Pons (tissue), 1 donor: ENCODE data around the gene DOCK1.
A peak's percentile ranks its signal among the peaks of the same experiment; 100 is the strongest.
"Not testable (repeated sequence)": the region's sequence is repeated elsewhere in the genome, so short reads cannot be mapped to it uniquely, and the experiment has no call there.

Experiments used
- DNase-seq: peaks from one replicate; pipeline ENCODE4 v3.0.0-alpha.2; 2016; ENCODE audit warnings: low spot score

Gene DOCK1

DNA sequence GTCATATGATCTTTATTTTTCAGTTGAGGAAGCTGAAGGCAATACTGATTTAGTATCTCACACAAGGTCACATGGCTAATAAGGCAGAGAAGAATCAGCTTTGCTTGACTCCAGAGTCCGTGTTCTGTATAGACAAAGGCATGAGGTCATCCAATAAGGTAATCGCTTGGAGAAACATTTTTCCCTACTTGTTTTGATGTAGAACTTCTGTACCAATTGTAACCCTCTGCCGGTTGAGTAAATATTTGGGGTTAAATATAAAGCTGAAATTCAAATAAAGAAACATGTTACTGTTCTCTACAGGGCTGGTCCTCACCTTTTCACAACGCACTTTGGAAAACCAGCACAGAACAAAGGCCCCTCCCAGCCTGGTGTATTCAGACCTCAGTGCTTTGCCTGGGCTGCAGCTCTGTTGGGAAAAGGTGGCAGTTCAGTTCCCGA, 374.1 kb downstream of the DOCK1 start:
- DNase-seq: no peak

DNA sequence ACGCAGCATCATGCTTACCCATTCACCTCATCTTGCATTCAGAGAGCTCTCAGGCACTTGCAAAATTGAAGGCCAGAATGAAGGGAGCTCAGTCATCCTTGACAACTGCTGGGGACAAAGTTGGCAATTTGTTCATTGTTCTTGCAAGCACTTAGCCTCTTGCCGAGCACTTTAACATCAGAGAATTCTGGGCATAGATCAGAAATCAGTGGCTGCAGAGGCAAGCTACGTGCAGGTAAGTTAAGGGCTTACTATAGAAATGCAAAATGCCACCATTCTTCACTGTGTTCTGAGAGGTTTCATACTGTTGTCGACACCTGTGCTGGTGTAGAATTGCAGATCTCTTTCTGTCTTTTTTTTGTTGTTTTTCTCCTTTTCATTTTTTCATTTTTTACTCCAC, 375.2 kb downstream of the DOCK1 start:
- DNase-seq: no peak

DNA sequence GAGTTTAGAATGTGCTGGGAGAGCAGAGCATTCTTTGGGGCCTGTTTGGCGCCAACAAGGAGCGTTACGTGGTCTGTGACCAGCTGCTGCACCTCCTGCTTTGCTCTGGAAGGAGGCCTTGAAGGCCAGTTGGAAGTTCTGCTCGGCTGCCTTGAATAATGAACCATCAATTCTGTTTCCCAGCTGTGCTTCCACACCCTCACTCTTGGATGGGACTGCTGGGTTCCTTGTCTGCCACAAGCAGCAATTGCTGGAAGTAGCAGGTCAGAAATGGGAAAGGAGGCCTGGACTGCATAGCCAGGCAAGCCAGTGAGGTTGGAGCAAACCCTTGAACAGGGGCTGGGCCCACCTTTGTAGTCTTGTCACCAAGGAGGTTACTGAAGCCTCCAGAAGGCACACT, 377.8 kb downstream of the DOCK1 start:
- DNase-seq: no peak

DNA sequence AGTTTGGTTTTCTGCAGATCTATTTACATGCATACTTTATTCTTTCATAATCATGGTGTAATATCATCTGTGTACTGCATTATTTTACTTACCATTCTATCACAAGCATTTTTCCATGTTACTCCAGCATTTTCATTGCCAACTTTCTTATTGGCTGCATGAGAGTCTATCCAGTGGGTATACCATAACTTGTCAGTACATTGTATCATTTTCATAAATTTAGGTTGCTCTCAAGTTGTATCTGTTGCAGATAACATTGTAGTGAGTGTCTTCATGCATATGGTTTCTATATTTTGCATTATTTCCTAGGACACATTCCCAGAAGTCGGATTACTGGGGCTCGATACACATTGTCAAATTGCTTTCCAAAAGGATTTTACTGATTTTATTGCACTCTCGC, 378.3 kb downstream of the DOCK1 start:
- no peak for DNase-seq

DNA sequence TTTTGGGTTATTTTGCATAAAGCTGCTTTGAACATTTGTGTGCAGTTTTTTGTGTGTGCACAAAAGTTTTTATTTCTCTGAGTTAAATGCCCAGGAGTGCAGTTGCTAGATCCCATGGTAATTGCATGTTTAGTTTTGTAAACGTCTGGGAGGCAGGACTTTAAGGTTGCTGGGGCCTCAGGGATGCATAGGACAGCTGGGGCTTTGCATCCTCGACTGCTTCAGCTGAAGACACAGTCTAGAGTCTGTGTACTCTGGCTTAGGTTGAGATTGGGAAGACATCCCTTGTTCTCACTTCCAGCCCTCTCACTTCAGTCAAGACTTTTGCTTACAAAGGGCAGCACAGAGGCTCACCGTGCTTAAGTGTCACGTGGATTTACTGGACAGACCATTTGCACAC, 385.6 kb downstream of the DOCK1 start:
- no peak for DNase-seq

DNA sequence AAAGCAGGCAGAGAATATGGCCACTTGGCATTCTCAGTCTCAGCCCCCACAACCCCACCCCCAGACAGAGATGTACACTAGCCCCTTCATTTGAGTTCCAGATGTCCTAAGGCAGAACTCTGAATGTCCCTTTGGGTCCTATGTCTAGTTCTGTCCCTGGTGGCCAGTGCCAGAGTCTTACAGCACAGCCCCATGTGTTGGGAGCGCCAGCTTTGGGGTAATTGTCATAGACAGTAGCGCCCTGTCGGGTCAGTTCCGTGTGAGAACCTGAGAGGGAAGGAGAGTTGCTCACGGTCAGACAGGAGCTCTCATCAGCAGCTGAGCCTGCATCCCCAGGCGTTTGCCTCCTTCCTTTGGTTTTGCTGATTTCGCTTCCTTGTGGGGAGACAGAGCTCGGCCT, 386.1 kb downstream of the DOCK1 start:
- no peak for DNase-seq

DNA sequence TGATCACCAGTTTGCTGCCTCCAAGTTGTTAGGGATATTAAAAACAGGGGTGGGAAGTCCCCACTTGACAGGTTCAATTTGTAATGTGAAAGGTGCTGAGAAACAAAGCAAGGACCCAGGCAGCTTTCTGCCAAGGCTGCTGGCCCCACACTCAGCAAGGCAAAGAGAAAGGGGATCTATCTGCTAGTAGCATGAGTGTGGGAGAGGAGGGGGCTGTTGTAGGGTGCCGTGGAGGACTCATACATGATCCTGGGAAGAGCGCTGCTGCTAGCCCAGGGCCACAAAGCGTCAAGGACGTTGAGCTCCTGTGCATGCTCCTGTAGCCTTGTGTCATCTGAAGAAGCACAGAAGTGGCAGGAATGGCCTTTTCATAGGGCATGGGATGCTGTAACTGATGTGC, 387.7 kb downstream of the DOCK1 start:
- no peak for DNase-seq

DNA sequence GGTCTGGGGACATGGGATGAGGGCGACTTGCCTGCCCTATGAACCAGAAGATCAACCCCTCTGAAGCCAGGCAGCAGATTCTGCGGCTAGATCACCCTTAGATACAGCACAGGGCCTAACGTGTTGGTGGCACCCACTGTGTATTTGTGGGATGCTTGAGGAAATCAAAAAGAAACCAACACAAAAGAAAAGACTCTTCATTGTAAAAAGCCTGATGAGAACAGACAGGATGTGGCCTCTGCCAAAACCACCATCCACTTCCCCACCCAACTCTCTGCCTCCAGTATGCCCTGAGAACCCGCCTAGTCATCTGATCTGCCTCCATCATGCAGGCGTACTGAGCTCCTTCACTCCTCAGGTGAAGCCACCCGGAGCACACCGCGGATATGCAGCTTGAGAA, 388.4 kb downstream of the DOCK1 start:
- no peak for DNase-seq

DNA sequence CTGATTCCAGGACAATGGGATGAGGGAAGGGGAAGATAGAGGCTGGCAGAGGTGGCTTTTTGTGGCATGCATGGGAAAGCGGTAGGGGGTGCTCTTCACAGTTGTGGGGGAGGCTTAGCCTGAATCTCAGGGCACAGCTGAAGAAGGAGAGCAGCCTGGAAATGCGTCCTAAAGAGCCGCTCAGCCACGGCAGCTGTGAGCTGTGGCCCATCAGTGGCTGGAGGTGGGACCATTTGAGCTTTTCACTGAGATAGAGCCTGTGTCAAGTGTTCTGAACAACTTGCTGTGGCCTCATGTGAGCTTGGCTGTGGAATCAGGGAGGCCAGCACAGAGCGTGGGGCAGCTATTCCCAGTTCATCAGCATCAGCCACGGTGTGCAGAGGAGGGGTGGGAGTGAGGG, 391.5 kb downstream of the DOCK1 start:
- DNase-seq: no peak

DNA sequence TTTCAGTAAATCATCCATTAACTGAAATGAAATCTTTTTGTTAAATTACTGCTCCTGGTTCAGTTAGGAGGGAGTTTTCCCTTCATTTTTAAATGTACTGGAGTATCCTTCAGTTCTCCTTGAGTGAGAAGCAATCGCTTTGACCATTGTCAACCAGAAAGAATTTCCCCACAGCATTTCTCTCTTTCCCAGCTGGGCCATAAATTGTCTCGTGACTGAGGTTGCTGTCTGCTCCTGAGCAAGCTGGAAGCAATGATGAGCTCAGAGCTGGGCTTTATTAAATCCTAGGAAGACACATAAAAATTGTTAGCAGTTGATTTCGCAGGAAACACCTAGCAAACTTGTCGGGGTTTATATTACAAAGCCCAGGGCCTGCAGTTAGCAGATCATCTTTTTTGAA, 393.2 kb downstream of the DOCK1 start:
- no peak for DNase-seq

DNA sequence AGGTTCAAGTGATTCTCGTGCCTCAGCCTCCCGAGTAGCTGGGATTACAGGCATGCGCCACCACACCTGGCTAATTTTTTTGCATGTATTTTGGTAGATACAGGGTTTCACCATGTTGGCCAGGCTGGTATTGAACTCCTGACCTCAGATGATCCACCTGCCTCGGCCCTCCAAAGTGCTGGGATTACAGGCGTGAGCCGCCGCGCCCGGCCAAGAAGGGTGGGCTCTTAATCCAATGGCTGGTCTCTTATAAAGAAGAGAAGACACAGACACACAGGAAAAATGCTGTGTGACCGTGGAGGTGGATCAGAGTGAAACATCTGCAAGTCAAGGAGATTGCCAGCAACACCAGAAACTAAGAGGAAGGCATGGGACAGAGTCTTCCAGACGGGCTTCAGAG, 394.0 kb downstream of the DOCK1 start:
- DNase-seq: not testable (repeated sequence)

DNA sequence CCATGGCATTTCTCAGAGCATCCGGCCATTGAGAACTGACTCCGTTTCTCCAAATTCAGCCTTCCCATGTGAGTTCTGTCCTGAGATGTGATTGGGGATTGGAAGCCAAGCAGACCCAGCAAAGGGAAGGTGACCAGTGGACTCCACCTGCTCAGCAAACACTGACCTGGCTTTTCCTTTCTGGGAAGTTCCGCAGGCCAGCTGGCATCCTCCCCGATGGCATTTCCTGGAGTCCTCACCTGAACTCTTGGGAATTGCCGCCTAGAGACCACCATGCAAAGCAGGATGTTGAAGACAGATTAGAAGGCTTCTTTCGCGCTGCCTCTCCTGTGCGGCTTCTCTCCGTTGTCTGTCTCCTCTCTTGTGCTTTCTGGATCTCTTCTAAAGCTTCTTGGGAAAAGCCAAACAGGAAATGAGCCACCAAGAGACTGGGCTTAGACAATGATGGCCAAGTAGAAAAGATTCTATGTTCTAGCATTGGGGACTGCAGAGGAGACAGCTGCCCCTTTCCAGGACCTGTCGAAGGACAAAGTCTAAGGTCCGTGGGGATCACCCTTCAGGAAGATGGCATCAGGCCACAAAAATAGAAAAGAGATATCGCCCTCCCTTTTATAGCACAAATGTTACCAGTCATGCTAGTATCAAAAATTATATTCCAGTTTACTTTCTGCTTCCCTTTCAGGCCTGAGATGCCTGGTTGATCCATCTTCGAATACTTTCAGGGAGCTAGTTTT, 394.9 kb downstream of the DOCK1 start:
- DNase-seq: no peak

DNA sequence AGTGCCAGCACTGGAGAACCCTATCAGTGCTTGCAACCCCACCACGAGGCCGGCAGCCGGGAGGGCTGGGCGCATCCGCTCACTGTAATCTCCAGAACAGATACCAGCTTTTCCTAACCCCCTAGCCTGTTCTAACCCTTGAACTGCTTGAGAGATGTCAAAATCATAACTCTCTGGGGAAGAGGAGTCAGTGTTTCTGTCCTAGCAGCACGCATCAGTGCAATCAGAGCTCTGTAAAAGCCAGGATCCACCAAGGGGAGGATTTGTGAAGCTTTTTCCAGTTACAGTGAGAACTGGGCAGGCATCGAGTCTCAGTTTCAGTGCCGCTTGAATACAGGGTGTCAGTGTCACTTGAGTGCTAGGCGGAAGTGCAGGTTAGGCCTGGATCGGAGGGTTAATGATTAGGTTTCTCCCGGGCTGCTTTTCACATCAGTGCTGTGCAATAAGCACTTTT, 395.7 kb downstream of the DOCK1 start:
- no peak for DNase-seq

DNA sequence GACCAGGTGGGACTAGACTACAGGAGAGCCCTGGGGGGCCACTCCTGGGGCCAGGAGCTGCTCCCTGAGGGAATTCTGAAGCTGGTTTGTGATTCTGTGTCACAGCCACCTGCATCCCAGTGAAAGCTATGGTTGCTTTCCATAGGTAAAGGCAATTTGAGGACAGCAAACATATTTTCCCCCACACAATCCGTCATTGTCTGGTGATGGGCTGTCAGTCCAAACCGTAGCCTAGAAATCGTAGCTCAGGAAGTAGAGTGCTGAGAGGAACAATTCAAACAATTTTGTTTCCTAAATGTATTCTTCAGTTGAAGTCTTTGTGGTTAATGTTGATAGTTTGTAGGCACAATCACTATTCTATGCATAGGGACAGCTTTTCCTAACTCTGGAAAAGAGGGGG, 397.1 kb downstream of the DOCK1 start:
- DNase-seq: no peak

DNA sequence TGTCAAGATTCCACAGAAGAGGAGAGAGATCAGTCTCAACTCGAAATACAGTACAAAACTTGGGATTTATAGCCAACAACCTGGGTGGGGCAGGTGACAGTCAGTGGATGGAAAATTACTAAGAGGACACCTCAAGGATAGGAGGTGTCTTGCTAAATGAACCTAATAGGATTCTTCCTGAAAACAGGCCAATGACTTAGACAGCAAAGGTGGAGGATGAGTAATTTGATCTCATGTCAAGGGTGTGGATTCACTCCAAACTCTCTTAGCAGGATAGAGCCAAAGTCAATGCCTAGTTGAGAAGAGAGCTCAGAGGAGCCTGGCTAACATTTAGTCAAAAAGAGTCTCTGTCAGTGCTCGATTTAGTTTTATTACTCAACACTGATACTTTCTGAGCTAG, 397.9 kb downstream of the DOCK1 start:
- DNase-seq: no peak

DNA sequence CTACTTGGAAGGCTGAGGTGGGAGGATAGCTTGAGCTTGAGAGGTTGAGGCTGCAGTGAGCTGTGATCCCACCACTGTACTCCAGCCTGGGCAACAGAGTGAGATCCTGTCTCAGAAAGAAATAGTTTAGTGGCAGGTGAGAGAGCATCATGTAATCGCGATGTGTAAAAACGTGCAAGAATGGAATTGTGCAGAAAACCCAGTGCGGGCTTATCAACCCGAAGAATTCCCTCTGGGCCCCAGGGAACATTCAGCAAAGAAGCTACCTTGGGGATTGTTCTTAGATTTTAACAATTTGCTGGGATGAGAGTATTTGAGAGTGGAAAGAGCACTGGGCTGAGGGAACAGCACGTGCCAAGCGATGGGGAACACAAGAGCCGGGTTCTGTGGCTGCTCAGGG, 398.5 kb downstream of the DOCK1 start:
- no peak for DNase-seq

DNA sequence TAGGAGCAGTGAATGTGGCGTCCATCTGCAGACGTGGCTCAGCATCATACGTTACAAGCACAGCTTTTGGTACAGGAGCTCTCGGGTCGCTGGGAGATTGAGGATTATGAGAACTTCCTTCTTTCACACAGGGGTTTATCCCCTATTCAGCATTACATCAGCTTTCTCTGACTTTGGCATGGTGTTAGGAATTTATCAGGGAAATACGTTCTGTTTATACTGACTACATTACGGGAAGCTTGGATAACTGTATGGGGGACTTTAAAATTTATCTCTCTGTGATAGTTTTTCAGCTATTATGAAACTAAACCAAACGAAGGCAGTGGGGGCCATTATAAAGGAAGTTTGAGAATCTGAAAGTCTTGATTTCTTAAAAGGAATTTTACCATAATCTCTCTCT, 401.3 kb downstream of the DOCK1 start:
- no peak for DNase-seq

DNA sequence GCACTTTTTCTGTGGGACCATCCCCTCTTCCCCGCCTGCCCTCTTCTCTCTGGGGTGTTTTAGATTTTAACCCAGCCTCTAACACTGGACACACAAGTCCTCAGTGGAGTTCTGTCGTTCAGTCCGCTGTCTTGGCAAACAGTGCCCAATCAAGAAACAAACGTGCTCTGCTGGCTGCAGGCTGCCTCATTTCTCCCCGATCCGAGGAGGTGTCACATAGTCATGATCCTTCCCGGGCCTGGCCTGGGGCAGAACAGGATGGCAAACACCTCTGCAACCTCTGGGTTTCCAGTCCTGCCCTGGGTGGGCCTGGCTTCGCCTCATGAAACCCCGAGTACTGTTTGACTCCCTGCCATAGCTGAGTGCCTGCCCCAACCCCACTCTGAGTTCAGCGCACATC, 402.1 kb downstream of the DOCK1 start:
- DNase-seq: no peak

DNA sequence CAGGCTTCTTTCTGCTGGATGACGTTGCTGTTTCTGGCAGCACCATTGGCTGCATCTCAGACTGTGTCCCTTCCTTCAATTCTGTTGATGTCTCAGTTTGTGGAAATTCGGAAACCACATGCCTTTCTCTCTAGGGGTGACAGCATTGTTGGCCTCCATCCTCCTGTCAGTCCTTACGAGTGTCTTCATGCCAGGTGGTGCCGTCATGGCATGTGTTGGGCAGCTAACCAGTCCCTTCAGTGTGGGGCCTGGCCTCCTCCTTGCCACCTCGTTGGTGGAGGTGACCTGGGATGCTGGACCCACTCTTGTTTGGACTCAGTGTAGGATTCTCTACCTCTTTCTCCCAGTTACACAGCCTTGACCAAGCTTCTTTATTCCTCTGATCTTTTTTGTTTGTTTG, 402.8 kb downstream of the DOCK1 start:
- DNase-seq: no peak

DNA sequence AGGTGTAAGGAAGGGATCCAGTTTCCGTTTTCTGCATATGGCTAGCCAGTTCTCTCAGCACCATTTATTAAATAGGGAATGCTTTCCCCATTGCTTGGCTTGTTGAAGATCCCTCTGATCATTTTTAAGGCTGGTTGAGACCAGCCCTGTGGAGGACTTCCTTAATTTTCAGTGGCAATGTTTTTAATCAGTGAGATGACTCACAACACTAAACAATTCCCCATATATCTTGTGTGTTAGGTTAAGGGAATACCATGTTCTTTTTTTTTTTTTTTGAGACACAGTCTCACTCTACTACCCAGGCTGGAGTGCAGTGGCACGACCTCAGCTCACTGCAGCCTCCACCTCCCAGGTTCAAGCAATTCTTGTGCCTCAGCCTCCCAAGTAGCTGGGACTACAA, 404.4 kb downstream of the DOCK1 start:
- DNase-seq: not testable (repeated sequence)

DNA sequence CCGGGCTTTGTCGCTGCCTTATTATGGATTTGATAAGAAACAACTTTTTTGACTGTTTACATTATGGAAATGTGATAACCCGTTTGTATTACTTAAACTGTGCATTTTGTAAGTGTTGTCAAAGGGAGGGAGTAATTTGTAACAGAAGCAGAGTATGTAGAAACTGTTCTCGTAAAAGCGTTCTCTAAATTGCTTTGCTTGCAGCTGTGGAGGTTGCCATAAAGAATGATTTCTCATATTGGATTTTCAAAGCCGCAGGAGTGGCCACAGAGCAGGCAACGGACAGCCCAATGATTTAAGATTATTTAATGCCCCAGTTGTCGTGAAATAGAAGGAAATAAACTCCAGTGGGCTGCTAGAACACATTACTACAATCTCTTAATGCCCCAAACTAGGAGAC, 405.2 kb downstream of the DOCK1 start:
- no peak for DNase-seq

DNA sequence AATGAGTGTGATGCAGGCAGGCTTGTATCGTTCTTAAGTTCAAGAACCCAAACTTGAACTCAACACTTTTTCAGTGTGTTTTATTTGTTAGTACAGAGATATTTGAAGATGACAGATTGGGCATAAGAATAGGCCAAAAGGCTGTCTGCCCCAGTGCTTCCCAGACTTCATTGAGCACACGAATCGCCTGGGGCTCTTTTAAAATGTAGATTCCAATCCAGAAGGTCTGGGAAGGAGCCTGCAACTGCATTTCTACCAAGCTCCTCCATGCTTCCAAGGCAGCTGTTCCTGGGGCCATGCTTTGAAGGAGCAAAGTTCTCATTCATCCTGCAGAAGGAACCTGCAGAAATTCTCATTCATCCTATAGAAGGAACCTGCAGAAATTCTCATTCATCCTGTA, 405.7 kb downstream of the DOCK1 start:
- DNase-seq: no peak

DNA sequence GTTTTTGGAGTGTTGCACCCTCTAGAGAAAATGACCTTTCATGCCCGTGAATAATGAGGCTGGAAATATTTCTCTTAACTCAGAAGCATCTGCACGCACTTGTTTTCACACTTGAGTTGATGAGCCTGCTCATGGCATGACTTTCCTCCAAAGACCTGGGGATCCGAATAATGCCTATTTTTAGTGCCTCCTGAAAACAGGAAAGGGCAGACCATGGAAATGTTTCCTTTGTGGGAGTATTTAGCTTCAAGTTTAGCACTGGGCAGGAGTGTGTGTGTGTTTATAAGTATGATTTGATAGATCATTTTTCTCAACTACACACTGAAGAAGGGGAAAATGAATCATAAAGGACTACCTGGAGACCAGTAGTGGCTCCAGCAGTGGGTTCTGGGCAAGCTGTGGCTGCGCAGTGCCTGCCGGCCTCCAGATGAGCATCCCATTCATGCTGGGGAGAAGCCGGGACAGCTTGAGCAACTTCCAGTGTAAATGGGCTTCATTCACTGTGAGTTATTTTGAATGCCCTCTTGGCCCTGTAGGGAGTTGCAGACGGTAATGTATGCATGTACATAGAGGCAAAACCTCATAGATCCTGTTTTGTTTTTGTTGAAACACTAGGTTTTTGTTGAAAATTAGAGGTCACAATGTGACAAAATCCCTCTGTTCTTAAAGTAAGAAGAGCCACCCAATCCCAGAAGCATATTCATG, 408.9 kb downstream of the DOCK1 start:
- peak; percentile 79 for DNase-seq

DNA sequence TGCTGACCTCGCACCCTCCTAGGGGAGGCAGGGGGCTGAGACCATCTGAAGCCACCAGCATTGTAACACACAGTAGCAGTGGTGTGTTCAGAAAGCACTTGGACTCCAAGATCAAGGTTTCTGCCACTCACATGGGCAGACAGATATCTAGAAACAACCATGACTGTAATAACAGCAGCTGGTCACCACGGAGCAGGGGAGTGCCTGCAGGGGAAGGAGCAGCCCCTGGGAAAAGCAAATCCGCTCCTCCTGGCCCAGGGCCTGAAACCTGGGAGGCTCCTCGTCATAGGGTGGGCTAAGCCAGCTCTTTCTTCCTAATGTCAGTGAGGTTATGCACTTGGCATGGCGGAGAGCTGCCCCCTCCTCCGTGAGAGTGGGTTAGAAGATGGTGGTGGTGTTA, 409.6 kb downstream of the DOCK1 start:
- DNase-seq: no peak
